ENCODE measurements around the gene ADK. TPM values are rescaled to one million over a fixed set of nuclear protein-coding genes. Genes with fewer than 3 reads are reported as not detected.

Gene ADK
- total and polyA plus RNA-seq, 2 of the 13 experiments (the other 11 are each of a cell fraction or from before 2014, with no cell fraction given), result 48.6 to 79.1 TPM

DNA sequence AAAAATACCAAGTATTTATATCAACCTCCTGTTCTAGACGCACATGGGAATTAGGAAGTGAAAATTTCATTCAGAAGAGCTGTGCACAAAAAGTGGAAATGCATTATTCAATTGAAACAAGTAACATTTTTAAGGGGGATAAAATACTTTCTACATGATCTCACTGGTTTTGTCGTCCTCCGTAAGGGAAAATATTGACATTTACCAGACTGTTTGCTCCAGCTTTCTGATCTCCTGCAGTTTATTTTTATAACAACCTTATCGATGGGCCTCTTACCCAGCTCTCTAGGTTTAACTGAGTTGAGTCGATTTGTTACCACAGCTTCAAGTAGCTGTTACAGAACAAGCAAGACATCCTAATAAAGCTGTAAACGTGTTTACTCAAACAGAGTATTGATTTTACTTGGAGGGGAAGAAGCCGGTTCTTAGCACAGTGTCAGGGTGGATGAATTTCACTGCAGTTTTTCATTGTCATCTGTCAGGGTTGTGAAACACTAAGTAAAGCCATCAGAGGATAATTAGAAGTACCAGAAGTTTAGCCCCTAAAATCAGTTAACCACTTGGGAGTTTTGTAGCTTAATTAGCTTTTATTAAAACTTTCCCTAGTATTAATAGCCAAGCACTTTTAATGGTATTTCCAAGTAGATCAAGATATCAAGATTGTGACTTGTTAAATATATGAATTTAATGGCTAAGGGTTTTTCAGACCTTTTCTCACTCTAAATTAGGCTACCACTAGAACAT lies 532.8 kb downstream of the ADK start:
- CTCF ChIA-PET (ENCODE audit: low intra/inter-chr PET ratio, low total read pairs), result no interaction called here
- ATAC-seq (peak; percentile 73), DNase-seq (ENCODE audit: low spot score) (peak; percentile 9), FAIRE-seq (no peak)
- H4K20me1 ChIP-seq (ENCODE audit: insufficient read depth, low read length), result no peaks in the 10 kb centered on the region
- intact Hi-C loops (cut with micrococcal nuclease; ENCODE audit: unreplicated experiment) (no loop called here), in situ Hi-C loops (cut with HindIII; ENCODE audit: extremely low pct_ligation_motif_present, low pct_unique_long_range_greater_than_20kb) (no loop called here)
- BruUV-seq (replicated peaks), result no TSS peak
- H3K4me2 ChIP-seq (ENCODE audit: low read depth, low read length), result no peak overlapping the region
- peak overlapping the region; percentile 52 for H3K27ac ChIP-seq (ENCODE audit: extremely low read length, insufficient read depth, low read length)
- H3K27me3 ChIP-seq (ENCODE audit: control insufficient read depth in 1 of 2, insufficient read depth in 2 of 2, low read length in 2 of 2), result no peaks in the 10 kb centered on the region
- H2AFZ ChIP-seq (ENCODE audit: low read length), result no peak overlapping the region
- no peaks in the 10 kb centered on the region for H3K79me2 ChIP-seq (ENCODE audit: insufficient read depth, low read length)
- no peaks in the 10 kb centered on the region; a peak in 3 of 5 replicates for H3K36me3 ChIP-seq (replicated peaks in 1 of 2; ENCODE audit: control insufficient read depth in 1 of 2, insufficient read depth in 2 of 2, low read length in 2 of 2)
- H3K9me3 ChIP-seq (ENCODE audit: low read length), result no peaks in the 10 kb centered on the region
- WGBS (ENCODE audit: low lambda C conversion rate), result 37% methylated on average over 7 of the region's 7 CpGs
- H3K4me1 ChIP-seq (ENCODE audit: insufficient read depth, low read length), result peaks cover 33% of the 10 kb centered on the region
- H3K4me3 ChIP-seq (replicated peaks in 1 of 3; ENCODE audit: insufficient read depth in 1 of 3, low read depth in 2 of 3, low read length in 3 of 3), result no peak overlapping the region
- POLR2A ChIA-PET, result no interaction called here
- H3K9ac ChIP-seq (ENCODE audit: insufficient read depth, low read depth, low read length), result no peak overlapping the region
- TF ChIP-seq SIN3A (IDR thresholded peaks at IDR 0.05; ENCODE audit: borderline replicate concordance, low read depth, low read length), result no peak
- no peak for TF ChIP-seq RERE (CRISPR knock-in tag; IDR thresholded peaks at IDR 0.05; ENCODE audit: low read depth)
- TF ChIP-seq RFXANK (CRISPR knock-in tag; IDR thresholded peaks at IDR 0.05), result no peak
- no peak for TF ChIP-seq E2F2 (CRISPR knock-in tag; IDR thresholded peaks at IDR 0.05; ENCODE audit: borderline replicate concordance)
- TF ChIP-seq HBP1 (CRISPR knock-in tag; IDR thresholded peaks at IDR 0.05; ENCODE audit: low read depth), result no peak
- TF ChIP-seq ARID3A (IDR thresholded peaks at IDR 0.05; ENCODE audit: low read depth, low read length), result peak; percentile 44; the same call in 1 of the 2 replicates
- TF ChIP-seq HMGXB3 (CRISPR knock-in tag; IDR thresholded peaks at IDR 0.05; ENCODE audit: borderline replicate concordance), result no peak
- TF ChIP-seq ZNF761 (CRISPR knock-in tag; conservative IDR thresholded peaks at IDR 0.05), result no peak
